ENCODE measurements around the gene B3GNT5.

- TF ChIP-seq CTCF (IDR thresholded peaks at IDR 0.05) = no peak
- TF ChIP-seq ZFX (IDR thresholded peaks at IDR 0.05; ENCODE audit: borderline replicate concordance) = no peak
Observed at GRCh38 chr3:183210862-183211341, 42.2 kb upstream of the B3GNT5 start.

Data from 22Rv1 (cell line).